AG08395 (cell line): ENCODE data around the gene NDUFV3.
"Not testable (repeated sequence)": the region's sequence is repeated elsewhere in the genome, so short reads cannot be mapped to it uniquely, and the experiment has no call there.

Source experiments
- DNase-seq: peaks from one replicate; pipeline ENCODE4 v3.0.0; 2012; ENCODE audit warnings: mixed read lengths, low spot score

The NDUFV3 gene

GRCh38 chr21:42892931-42893755 is at the start of gene NDUFV3:
Gene NDUFV3, plus strand, starts transcription at chr21:42893309. Its CDS starts 25 bp downstream, at chr21:42893334.
- DNase-seq, result peak; percentile 100

- no peak for DNase-seq
Observed at GRCh38 chr21:42844411-42845113, 48.5 kb upstream of the NDUFV3 start.

GRCh38 chr21:42845296-42845965 is 47.7 kb upstream of the NDUFV3 start:
- no peak for DNase-seq

GRCh38 chr21:42846221-42846620 is 46.9 kb upstream of the NDUFV3 start:
- no peak for DNase-seq

- no peak for DNase-seq
Observed at GRCh38 chr21:42847051-42847707, 45.9 kb upstream of the NDUFV3 start.

- no peak for DNase-seq
Observed at GRCh38 chr21:42847726-42848125, 45.4 kb upstream of the NDUFV3 start.

- not testable (repeated sequence) for DNase-seq
Observed at GRCh38 chr21:42848144-42848931, 44.8 kb upstream of the NDUFV3 start.

- no peak for DNase-seq
Observed at GRCh38 chr21:42848932-42849758, 44.0 kb upstream of the NDUFV3 start.

- no peak for DNase-seq
Observed at GRCh38 chr21:42849759-42850412, 43.2 kb upstream of the NDUFV3 start.

- no peak for DNase-seq
Observed at GRCh38 chr21:42850463-42850862, 42.6 kb upstream of the NDUFV3 start.

- DNase-seq, result peak; percentile 26
Observed at GRCh38 chr21:42850866-42851391, 42.2 kb upstream of the NDUFV3 start.

GRCh38 chr21:42851812-42852665 is 41.1 kb upstream of the NDUFV3 start:
- DNase-seq, result no peak

- no peak for DNase-seq
Observed at GRCh38 chr21:42852925-42853570, 40.1 kb upstream of the NDUFV3 start.

- no peak for DNase-seq
Observed at GRCh38 chr21:42853621-42854020, 39.5 kb upstream of the NDUFV3 start.

- no peak for DNase-seq
Observed at GRCh38 chr21:42854246-42855010, 38.7 kb upstream of the NDUFV3 start.

GRCh38 chr21:42855171-42855936 is 37.8 kb upstream of the NDUFV3 start:
- no peak for DNase-seq

GRCh38 chr21:42855937-42856335 is 37.2 kb upstream of the NDUFV3 start:
- no peak for DNase-seq
